ENCODE data around the gene STMN3.

GRCh38 chr20:63627129-63627750 is 26.0 kb downstream of the STMN3 start:
- TF ChIP-seq CTCF (IDR thresholded peaks at IDR 0.05): no peak
- TF ChIP-seq ZFX (IDR thresholded peaks at IDR 0.05; ENCODE audit: borderline replicate concordance): no peak
